Uterus (tissue), 2 donors: ENCODE data around the gene ADAMTS3.

ENCODE experiments used
- POLR2A ChIP-seq, 2 donors: fragments of 450-650 bp; IDR thresholded peaks; one replicate each; pipeline ENCODE4 v1.6.1; 2016; ENCODE audit warnings: antibody characterized with exemption in 2 of 2, mild to moderate bottlenecking in 1 of 2, moderate library complexity in 1 of 2
- TF ChIP-seq, protein P1 (sequence below), 4 experiments: fragments of 200-600 bp in 2 of 4; fragments of 450-650 bp in 2 of 4; sonication (generic) in 2 of 4; IDR thresholded peaks; one replicate each; pipeline ENCODE4 v1.5.1; 2016 to 2019; ENCODE audit warnings: antibody characterized with exemption in 4 of 4, mild to moderate bottlenecking in 2 of 4, moderate library complexity in 1 of 4

DNA sequence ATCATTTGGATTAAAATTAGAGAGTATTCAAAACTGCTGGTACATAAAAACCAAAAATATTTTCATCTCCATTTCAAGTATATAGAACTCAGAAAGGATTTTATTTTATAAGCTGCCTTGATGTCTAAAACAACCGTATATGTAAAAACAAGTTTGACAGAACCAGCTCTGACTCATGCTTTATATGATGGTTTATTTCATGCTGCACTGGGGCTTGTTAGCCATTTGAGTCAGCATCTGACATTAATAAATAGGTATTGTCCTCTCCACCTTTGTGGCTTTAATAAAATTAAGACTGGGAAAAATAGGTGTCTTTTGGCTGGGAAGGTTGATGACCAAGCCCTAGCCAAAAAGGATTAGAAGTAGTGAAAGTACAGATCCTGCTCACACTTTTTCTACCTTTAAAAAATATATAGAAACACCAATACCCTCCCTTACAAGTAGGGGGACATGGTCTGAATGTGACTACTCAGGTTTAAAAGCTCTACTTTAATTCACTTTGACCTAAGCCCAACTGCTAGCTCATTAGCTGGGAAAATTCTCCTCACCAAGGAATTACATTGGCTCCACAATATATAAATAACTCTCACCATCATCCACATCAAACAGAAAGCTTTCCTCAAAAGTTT, 228.1 kb downstream of the ADAMTS3 start:
- TF ChIP-seq, protein P1, sequence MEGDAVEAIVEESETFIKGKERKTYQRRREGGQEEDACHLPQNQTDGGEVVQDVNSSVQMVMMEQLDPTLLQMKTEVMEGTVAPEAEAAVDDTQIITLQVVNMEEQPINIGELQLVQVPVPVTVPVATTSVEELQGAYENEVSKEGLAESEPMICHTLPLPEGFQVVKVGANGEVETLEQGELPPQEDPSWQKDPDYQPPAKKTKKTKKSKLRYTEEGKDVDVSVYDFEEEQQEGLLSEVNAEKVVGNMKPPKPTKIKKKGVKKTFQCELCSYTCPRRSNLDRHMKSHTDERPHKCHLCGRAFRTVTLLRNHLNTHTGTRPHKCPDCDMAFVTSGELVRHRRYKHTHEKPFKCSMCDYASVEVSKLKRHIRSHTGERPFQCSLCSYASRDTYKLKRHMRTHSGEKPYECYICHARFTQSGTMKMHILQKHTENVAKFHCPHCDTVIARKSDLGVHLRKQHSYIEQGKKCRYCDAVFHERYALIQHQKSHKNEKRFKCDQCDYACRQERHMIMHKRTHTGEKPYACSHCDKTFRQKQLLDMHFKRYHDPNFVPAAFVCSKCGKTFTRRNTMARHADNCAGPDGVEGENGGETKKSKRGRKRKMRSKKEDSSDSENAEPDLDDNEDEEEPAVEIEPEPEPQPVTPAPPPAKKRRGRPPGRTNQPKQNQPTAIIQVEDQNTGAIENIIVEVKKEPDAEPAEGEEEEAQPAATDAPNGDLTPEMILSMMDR (IDR thresholded peaks at IDR 0.05), result no peak
- TF ChIP-seq POLR2A (IDR thresholded peaks at IDR 0.05), result no peak
